Mesenchymal stem cell (in vitro differentiated cells and primary cell): ENCODE measurements around the gene S100A13.

ENCODE experiments used
- DNase-seq: peaks from one replicate; pipeline ENCODE4 v3.0.0-alpha.2; 2013
- H2AFZ ChIP-seq: one replicate; pipeline ENCODE4 v1.6.1; 2013; ENCODE audit warnings: low read depth, mild to moderate bottlenecking, control low read depth, inconsistent platforms, low read length, moderate library complexity
- H2AK5ac ChIP-seq: 2 replicates; pipeline ENCODE4 v1.6.1; 2013; ENCODE audit warnings: low read length, moderate library complexity, mild to moderate bottlenecking, inconsistent platforms; ENCODE audit not compliant: severe bottlenecking
- H2BK120ac ChIP-seq: one replicate; pipeline ENCODE4 v1.6.1; 2013; ENCODE audit warnings: low read depth, mild to moderate bottlenecking, inconsistent platforms, low read length, moderate library complexity
- H2BK12ac ChIP-seq, 2 experiments: one replicate each; pipeline ENCODE4 v1.6.1; 2013; ENCODE audit warnings: inconsistent platforms in 2 of 2, low read length in 2 of 2, mild to moderate bottlenecking in 2 of 2, moderate library complexity in 2 of 2, control low read depth in 1 of 2
- H2BK15ac ChIP-seq: one replicate; pipeline ENCODE4 v1.6.1; 2013; ENCODE audit warnings: mild to moderate bottlenecking, low read depth, inconsistent platforms; ENCODE audit not compliant: poor library complexity, severe bottlenecking
- H2BK5ac ChIP-seq: 2 replicates; pipeline ENCODE4 v1.6.1; 2013; ENCODE audit warnings: low read depth, mild to moderate bottlenecking, low read length, control low read depth, inconsistent platforms; ENCODE audit not compliant: poor library complexity, severe bottlenecking
- H3K14ac ChIP-seq, 2 experiments: one replicate each; pipeline ENCODE4 v1.6.1; 2013; ENCODE audit warnings: inconsistent platforms in 2 of 2, low read length in 2 of 2, control low read depth in 1 of 2, mild to moderate bottlenecking in 1 of 2, moderate library complexity in 1 of 2
- H3K18ac ChIP-seq, 2 experiments: one replicate each; pipeline ENCODE4 v1.6.1; 2013; ENCODE audit warnings: inconsistent platforms in 2 of 2, low read length in 2 of 2, control low read depth in 1 of 2, low read depth in 1 of 2, mild to moderate bottlenecking in 1 of 2
- H3K23ac ChIP-seq, 2 experiments: one replicate each; pipeline ENCODE4 v1.6.1; 2013; ENCODE audit warnings: inconsistent platforms in 2 of 2, low read length in 2 of 2, mild to moderate bottlenecking in 2 of 2, moderate library complexity in 2 of 2, control low read depth in 1 of 2
- H3K27ac ChIP-seq: 2 replicates; pipeline ENCODE4 v1.5.1; 2013; ENCODE audit warnings: mild to moderate bottlenecking, moderate library complexity, low read length, control low read depth, inconsistent platforms; ENCODE audit not compliant: poor library complexity, severe bottlenecking
- H3K27me3 ChIP-seq, 2 experiments: 2 replicates each; pipeline versions ENCODE4 v1.6.1 to v1.7.0; 2013; ENCODE audit warnings: low read length in 2 of 2, mild to moderate bottlenecking in 2 of 2, moderate library complexity in 2 of 2, control low read depth in 1 of 2, inconsistent platforms in 1 of 2; ENCODE audit not compliant: control insufficient read depth in 1 of 2, insufficient read depth in 1 of 2
- H3K36me3 ChIP-seq, 2 experiments: 2 replicates each; pipeline versions ENCODE4 v1.6.1 to v1.7.0; 2013; ENCODE audit warnings: low read length in 2 of 2, control low read depth in 1 of 2, inconsistent platforms in 1 of 2, low read depth in 1 of 2, mild to moderate bottlenecking in 1 of 2; ENCODE audit not compliant: insufficient read depth in 2 of 2, control insufficient read depth in 1 of 2
- H3K4ac ChIP-seq, 2 experiments: one replicate each; pipeline ENCODE4 v1.6.1; 2013; ENCODE audit warnings: inconsistent platforms in 2 of 2, low read length in 2 of 2, mild to moderate bottlenecking in 2 of 2, moderate library complexity in 2 of 2, control low read depth in 1 of 2, low read depth in 1 of 2
- H3K4me1 ChIP-seq: 2 replicates; pipeline ENCODE4 v1.6.1; 2013; ENCODE audit warnings: low read depth, low read length, control low read depth; ENCODE audit not compliant: control insufficient read depth, insufficient read depth
- H3K4me2 ChIP-seq: 2 replicates; pipeline ENCODE4 v1.6.1; 2013; ENCODE audit warnings: low read length, mild to moderate bottlenecking, inconsistent platforms; ENCODE audit not compliant: poor library complexity, severe bottlenecking
- H3K4me3 ChIP-seq, 2 experiments: 2 replicates each; pipeline versions ENCODE4 v1.5.1 to v1.7.0; 2013; ENCODE audit warnings: low read length in 2 of 2, mild to moderate bottlenecking in 2 of 2, control low read depth in 1 of 2, low read depth in 1 of 2; ENCODE audit not compliant: insufficient read depth in 1 of 2
- H3K79me1 ChIP-seq: replicated peaks from 2 replicates; pipeline ENCODE4 v1.6.1; 2013; ENCODE audit warnings: mild to moderate bottlenecking, control low read depth, low read length, inconsistent platforms; ENCODE audit not compliant: poor library complexity, severe bottlenecking
- H3K9ac ChIP-seq: 2 replicates; pipeline ENCODE4 v1.7.0; 2013; ENCODE audit warnings: mild to moderate bottlenecking, low read length, moderate library complexity
- H3K9me3 ChIP-seq: 2 replicates; pipeline ENCODE4 v1.7.0; 2013; ENCODE audit warnings: mild to moderate bottlenecking, low read length; ENCODE audit not compliant: control insufficient read depth
- H4K8ac ChIP-seq: one replicate; pipeline ENCODE4 v1.6.1; 2013; ENCODE audit warnings: inconsistent platforms, mild to moderate bottlenecking, low read length, moderate library complexity
- H4K91ac ChIP-seq: one replicate; pipeline ENCODE4 v1.6.1; 2013; ENCODE audit warnings: mild to moderate bottlenecking, low read length, inconsistent platforms
- WGBS: methylation state at CpG from one replicate; pipeline ENCODE4 v1.1.7; 2013; ENCODE audit warnings: mixed read lengths; 5-methylcytosine and 5-hydroxymethylcytosine counted together

Gene S100A13

GRCh38 chr1:153599847-153600246, 27.5 kb downstream of the S100A13 start:
- Histone ChIP-seq H3K9me3 (no peaks in the 10 kb centered on the region), H3K36me3 (peaks cover 25 to 28% of the 10 kb centered on the region in 2 experiments), H3K79me1 (peaks cover 11% of the 10 kb centered on the region), H3K4ac (peak overlapping the region in 1 of 2 experiments; percentile 13), H2AK5ac (peak overlapping the region; percentile 83), H3K14ac (peak overlapping the region in 1 of 2 experiments; percentile 95), H2BK120ac (peak overlapping the region; percentile 81), H3K23ac (peak overlapping the region in 1 of 2 experiments; percentile 46), H2BK5ac (no peak overlapping the region), H2BK15ac (no peak overlapping the region), H3K27me3 (no peaks in the 10 kb centered on the region), H3K4me2 (no peak overlapping the region), H4K91ac (peak overlapping the region; percentile 79), H4K8ac (no peak overlapping the region), H3K4me1 (peaks cover 17% of the 10 kb centered on the region), H2AFZ (no peak overlapping the region), H3K9ac (peak overlapping the region; percentile 63), H2BK12ac (peak overlapping the region; percentile 61 to 92), H3K27ac (no peak overlapping the region), H3K4me3 (no peak overlapping the region), H3K18ac (peak overlapping the region; percentile 3 to 89)
- WGBS = 90% methylated on average over 6 of the region's 7 CpGs
- no peak for DNase-seq

GRCh38 chr1:153598309-153599172, 28.8 kb downstream of the S100A13 start:
- peak overlapping the region; percentile 15 for H2AFZ ChIP-seq
- H3K4ac ChIP-seq = peak overlapping the region; percentile 55 to 94
- H2AK5ac ChIP-seq = peak overlapping the region; percentile 63
- no peak overlapping the region for H3K14ac ChIP-seq
- no peak overlapping the region for H2BK15ac ChIP-seq
- peak overlapping the region; percentile 36 for H4K91ac ChIP-seq
- H2BK12ac ChIP-seq = peak overlapping the region; percentile 92 to 98
- WGBS = 55% methylated on average over 6 of the region's 7 CpGs
- peak overlapping the region; percentile 81 to 91 for H3K18ac ChIP-seq
- DNase-seq = peak; percentile 82
- peak overlapping the region in 1 of 2 experiments; percentile 10 for H3K23ac ChIP-seq
- peak overlapping the region; percentile 38 for H3K27ac ChIP-seq
- H3K4me2 ChIP-seq = no peak overlapping the region
- H3K4me3 ChIP-seq = no peak overlapping the region
- H3K9me3 ChIP-seq = no peaks in the 10 kb centered on the region
- peak overlapping the region; percentile 75 for H3K9ac ChIP-seq
- H2BK120ac ChIP-seq = peak overlapping the region; percentile 56
- H3K36me3 ChIP-seq = peaks cover 12 to 26% of the 10 kb centered on the region in 2 experiments
- peak overlapping the region; percentile 74 for H4K8ac ChIP-seq
- H2BK5ac ChIP-seq = no peak overlapping the region
- H3K4me1 ChIP-seq = peaks cover 17% of the 10 kb centered on the region
- H3K79me1 ChIP-seq = peaks cover 10% of the 10 kb centered on the region
- H3K27me3 ChIP-seq = no peaks in the 10 kb centered on the region

- Histone ChIP-seq H2BK15ac (no peak overlapping the region), H3K4me1 (peaks cover 15% of the 10 kb centered on the region)
Observed at GRCh38 chr1:153597206-153597605, 30.1 kb downstream of the S100A13 start.

GRCh38 chr1:153592748-153593147, 34.6 kb downstream of the S100A13 start:
- Histone ChIP-seq H3K18ac (no peak overlapping the region), H3K4ac (no peak overlapping the region), H3K4me3 (no peak overlapping the region), H3K23ac (no peak overlapping the region), H2BK12ac (no peak overlapping the region), H3K14ac (no peak overlapping the region), H3K9me3 (no peaks in the 10 kb centered on the region), H4K91ac (no peak overlapping the region), H3K27ac (no peak overlapping the region), H3K79me1 (no peaks in the 10 kb centered on the region), H4K8ac (no peak overlapping the region), H2BK120ac (no peak overlapping the region), H2AK5ac (no peak overlapping the region), H2BK15ac (no peak overlapping the region), H2AFZ (no peak overlapping the region), H3K4me1 (peaks cover 4% of the 10 kb centered on the region), H3K4me2 (no peak overlapping the region), H3K9ac (peak overlapping the region; percentile 54), H3K36me3 (peaks cover 0 to 4% of the 10 kb centered on the region in 2 experiments), H3K27me3 (no peaks in the 10 kb centered on the region), H2BK5ac (no peak overlapping the region)
- WGBS = 37% methylated on average over 1 of the region's 4 CpGs
- DNase-seq = no peak

More at GRCh38 chr1:153597206-153597605, 30.1 kb downstream of the S100A13 start:
- H2BK120ac ChIP-seq = no peak overlapping the region
- H3K4me2 ChIP-seq = no peak overlapping the region
- H4K8ac ChIP-seq = no peak overlapping the region
- peak; percentile 73 for DNase-seq
- H3K27me3 ChIP-seq = no peaks in the 10 kb centered on the region
- no peaks in the 10 kb centered on the region for H3K9me3 ChIP-seq
- H3K27ac ChIP-seq = no peak overlapping the region
- H2BK5ac ChIP-seq = no peak overlapping the region
- H2AK5ac ChIP-seq = no peak overlapping the region
- H3K4ac ChIP-seq = no peak overlapping the region
- H3K36me3 ChIP-seq = peaks cover 5 to 20% of the 10 kb centered on the region in 2 experiments
- H3K18ac ChIP-seq = no peak overlapping the region
- H3K79me1 ChIP-seq = peaks cover 6% of the 10 kb centered on the region
- WGBS = 71% methylated on average over 6 of the region's 6 CpGs
- no peak overlapping the region for H3K23ac ChIP-seq
- H2BK12ac ChIP-seq = no peak overlapping the region
- no peak overlapping the region for H4K91ac ChIP-seq
- no peak overlapping the region for H3K9ac ChIP-seq
- no peak overlapping the region for H3K14ac ChIP-seq
- no peak overlapping the region for H2AFZ ChIP-seq
- H3K4me3 ChIP-seq = no peak overlapping the region
